ENCODE measurements around the gene ENPP1. TPM values are rescaled to one million over a fixed set of nuclear protein-coding genes. Genes with fewer than 3 reads are reported as not detected.

The ENPP1 gene
- total and polyA plus RNA-seq, 8 donors = 1.6 to 2.5 (median 2.0) TPM

DNA sequence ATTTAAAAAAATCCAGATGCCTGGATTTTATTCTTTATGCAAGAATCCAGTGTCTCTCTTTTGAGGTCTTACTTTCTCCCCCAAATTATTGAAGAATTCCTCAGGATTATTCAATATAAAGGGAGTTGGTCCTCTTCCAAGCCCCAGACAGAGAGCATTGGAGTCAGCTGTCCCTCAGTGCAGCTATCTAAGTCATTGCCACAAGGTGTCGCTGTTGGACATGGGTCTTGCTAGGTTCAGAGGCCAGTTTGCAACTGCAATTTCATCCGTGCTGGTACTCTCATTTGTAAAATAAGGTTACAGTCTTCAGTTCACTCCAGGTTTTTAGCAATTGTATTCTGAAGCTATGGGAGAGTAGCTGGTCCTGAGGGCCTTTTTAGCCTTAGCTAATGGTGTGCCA, 115.5 kb downstream of the ENPP1 start:
- Histone ChIP-seq H3K4me3 (no peak overlapping the region), H3K27me3 (peaks cover 0 to 3% of the 10 kb centered on the region in 2 donors), H3K9me3 (peaks cover 0 to 5% of the 10 kb centered on the region in 2 donors), H3K27ac (no peak overlapping the region), H3K4me1 (no peaks in the 10 kb centered on the region), H3K36me3 (no peaks in the 10 kb centered on the region)
- TF ChIP-seq, protein P1, sequence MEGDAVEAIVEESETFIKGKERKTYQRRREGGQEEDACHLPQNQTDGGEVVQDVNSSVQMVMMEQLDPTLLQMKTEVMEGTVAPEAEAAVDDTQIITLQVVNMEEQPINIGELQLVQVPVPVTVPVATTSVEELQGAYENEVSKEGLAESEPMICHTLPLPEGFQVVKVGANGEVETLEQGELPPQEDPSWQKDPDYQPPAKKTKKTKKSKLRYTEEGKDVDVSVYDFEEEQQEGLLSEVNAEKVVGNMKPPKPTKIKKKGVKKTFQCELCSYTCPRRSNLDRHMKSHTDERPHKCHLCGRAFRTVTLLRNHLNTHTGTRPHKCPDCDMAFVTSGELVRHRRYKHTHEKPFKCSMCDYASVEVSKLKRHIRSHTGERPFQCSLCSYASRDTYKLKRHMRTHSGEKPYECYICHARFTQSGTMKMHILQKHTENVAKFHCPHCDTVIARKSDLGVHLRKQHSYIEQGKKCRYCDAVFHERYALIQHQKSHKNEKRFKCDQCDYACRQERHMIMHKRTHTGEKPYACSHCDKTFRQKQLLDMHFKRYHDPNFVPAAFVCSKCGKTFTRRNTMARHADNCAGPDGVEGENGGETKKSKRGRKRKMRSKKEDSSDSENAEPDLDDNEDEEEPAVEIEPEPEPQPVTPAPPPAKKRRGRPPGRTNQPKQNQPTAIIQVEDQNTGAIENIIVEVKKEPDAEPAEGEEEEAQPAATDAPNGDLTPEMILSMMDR (IDR thresholded peaks at IDR 0.05) = peak; percentile 50 to 65
- intact Hi-C loops (cut with DNase I) = no loop called here
- peak; percentile 87 for ATAC-seq
- DNase-seq = peak in 1 of 4 donors; percentile 44

- ATAC-seq (peak; percentile 68), DNase-seq (peak in 1 of 4 donors; percentile 45)
- Histone ChIP-seq H3K4me1 (no peaks in the 10 kb centered on the region), H3K27me3 (no peaks in the 10 kb centered on the region), H3K9me3 (peaks cover 0 to 5% of the 10 kb centered on the region in 2 donors), H3K27ac (no peak overlapping the region), H3K36me3 (no peaks in the 10 kb centered on the region), H3K4me3 (no peak overlapping the region)
- intact Hi-C loops (cut with DNase I) = no loop called here
- TF ChIP-seq, protein P1 (IDR thresholded peaks at IDR 0.05) = peak in 1 of 2 donors; percentile 42
Observed at GRCh38 chr6:131924881-131925474, 117.2 kb downstream of the ENPP1 start.

- H3K27me3 ChIP-seq = no peaks in the 10 kb centered on the region
- DNase-seq (no peak), ATAC-seq (no peak)
- intact Hi-C loops (cut with DNase I) = no loop called here
- no peaks in the 10 kb centered on the region for H3K9me3 ChIP-seq
- no peaks in the 10 kb centered on the region for H3K4me1 ChIP-seq
- H3K27ac ChIP-seq = no peak overlapping the region
- H3K36me3 ChIP-seq = no peaks in the 10 kb centered on the region
- TF ChIP-seq, protein P1 (IDR thresholded peaks at IDR 0.05) = no peak
- no peak overlapping the region for H3K4me3 ChIP-seq
Observed at GRCh38 chr6:131929264-131929663, 121.4 kb downstream of the ENPP1 start.

GRCh38 chr6:131929976-131930375, 122.2 kb downstream of the ENPP1 start:
- Histone ChIP-seq H3K4me1 (no peaks in the 10 kb centered on the region), H3K36me3 (no peaks in the 10 kb centered on the region), H3K27me3 (no peaks in the 10 kb centered on the region), H3K4me3 (no peak overlapping the region), H3K9me3 (no peaks in the 10 kb centered on the region), H3K27ac (no peak overlapping the region)
- TF ChIP-seq, protein P1 (IDR thresholded peaks at IDR 0.05) = no peak
- intact Hi-C loops (cut with DNase I) = no loop called here
- DNase-seq (no peak), ATAC-seq (no peak)

DNA sequence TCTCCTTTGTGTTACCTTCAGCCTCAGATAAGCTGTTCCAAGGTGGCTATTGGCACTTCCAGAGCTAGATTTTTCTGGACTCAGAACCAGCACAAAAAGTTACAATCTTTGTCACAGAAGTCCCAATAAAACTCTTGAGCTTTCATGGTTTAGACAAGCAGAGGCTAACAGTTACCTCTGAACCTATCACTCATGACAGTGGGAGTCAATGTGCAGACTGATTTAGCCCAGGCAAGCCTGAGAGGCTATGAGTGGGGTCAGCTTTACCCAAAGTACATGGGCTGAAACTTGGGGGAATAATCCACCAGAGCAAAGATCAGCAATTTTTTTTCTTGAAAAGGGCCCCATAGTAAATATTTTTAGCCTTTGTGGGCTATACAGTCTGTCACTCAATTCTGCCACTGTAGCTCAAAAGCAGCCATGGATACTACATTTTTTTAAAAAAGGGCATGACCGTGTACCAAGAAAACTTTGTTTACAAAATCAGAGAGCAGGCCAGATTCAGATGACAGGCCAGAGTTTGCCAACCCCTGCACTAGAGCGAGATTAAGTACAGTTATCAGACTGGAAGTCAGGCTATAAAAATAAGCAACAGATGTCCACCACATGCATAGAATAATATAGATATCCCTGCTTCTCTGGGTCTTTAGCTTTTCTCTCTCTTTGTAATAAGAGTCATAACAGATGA, 123.4 kb downstream of the ENPP1 start:
- Histone ChIP-seq H3K27ac (no peak overlapping the region), H3K4me1 (no peaks in the 10 kb centered on the region), H3K9me3 (no peaks in the 10 kb centered on the region), H3K4me3 (no peak overlapping the region), H3K27me3 (no peaks in the 10 kb centered on the region), H3K36me3 (no peaks in the 10 kb centered on the region)
- intact Hi-C loops (cut with DNase I) = no loop called here
- DNase-seq = no peak
- TF ChIP-seq, protein P1 (IDR thresholded peaks at IDR 0.05) = no peak
- no peak for ATAC-seq
